Testis (tissue), 3 donors: ENCODE data around the gene H2BK1. TPM values are rescaled to one million over a fixed set of nuclear protein-coding genes. Genes with fewer than 3 reads are reported as not detected.
A peak's percentile ranks its signal among the peaks of the same experiment; 100 is the strongest.

Experiments used
- DNase-seq: peaks from one replicate; pipeline ENCODE4 v3.0.0-alpha.2; 2019
- H3K27ac ChIP-seq, 2 donors: fragments of 200-600 bp; sonication (generic); one replicate each; pipeline ENCODE4 v1.5.1; 2019
- H3K27me3 ChIP-seq: fragments of 200-600 bp; sonication (generic); one replicate; pipeline ENCODE4 v1.5.1; 2019
- H3K36me3 ChIP-seq: fragments of 200-600 bp; sonication (generic); one replicate; pipeline ENCODE4 v1.5.1; 2017; ENCODE audit warnings: low read depth; ENCODE audit errors: missing control alignments
- H3K4me1 ChIP-seq: fragments of 200-600 bp; sonication (generic); one replicate; pipeline ENCODE4 v1.5.1; 2019
- H3K4me3 ChIP-seq, 2 donors: fragments of 200-600 bp; sonication (generic); one replicate each; pipeline ENCODE4 v1.5.1; 2017 to 2019
- H3K9me3 ChIP-seq: fragments of 200-600 bp; sonication (generic); one replicate; pipeline ENCODE4 v1.5.1; 2017
- POLR2A ChIP-seq: fragments of 450-650 bp; IDR thresholded peaks from one replicate; pipeline ENCODE4 v1.6.1; 2017; ENCODE audit warnings: antibody characterized with exemption, mild to moderate bottlenecking, moderate library complexity
- WGBS, 2 donors: methylation state at CpG; one replicate each; pipeline ENCODE4 v1.1.5; 2018; 5-methylcytosine and 5-hydroxymethylcytosine counted together
- intact Hi-C: fragments of 100-400 bp; cut with DNase I; formaldehyde crosslinking; loops from one replicate; pipeline ENCODE4 v1.15.1; 2023; ENCODE audit warnings: low total_unique reads
- polyA plus RNA-seq: library from polyadenylated mRNA; stranded (reverse); fragments of 350-450 nt; fragmentation: Illumina TruSeq; extraction: RNeasy Lipid Tissue Mini Kit (QIAGEN cat#74804); gene quantifications from one replicate; pipeline ENCODE4 v1.2.3, GENCODE V29; 2014; ENCODE audit warnings: low read depth, low replicate concordance; ENCODE audit not compliant: insufficient read depth
- total RNA-seq, 2 donors: library from RNA; depleted of rRNA; stranded (reverse); fragments of >200 nt; gene quantifications; one replicate each; pipeline ENCODE4 v1.2.3, GENCODE V29; 2016
- TF ChIP-seq, protein P1 (sequence below), 3 experiments: fragments of 450-650 bp in 2 of 3; fragments of 200-600 bp in 1 of 3; sonication (generic) in 1 of 3; IDR thresholded peaks; one replicate each; pipeline ENCODE4 v1.5.1; 2016 to 2019; ENCODE audit warnings: antibody characterized with exemption in 3 of 3, mild to moderate bottlenecking in 2 of 3, moderate library complexity in 1 of 3

Gene H2BK1
- total and polyA plus RNA-seq, 3 donors from 2014 or later = not detected

GRCh38 chr7:151246102-151246850 lies 36.0 kb upstream of the H2BK1 start:
- intact Hi-C loops = no loop called here
- WGBS, 2 donors = 29 to 33% methylated on average over 12 to 13 of the region's 13 CpGs
- H3K27ac ChIP-seq = peak overlapping the region in 1 of 2 donors; percentile 89
- no peak for TF ChIP-seq POLR2A
- TF ChIP-seq, protein P1, sequence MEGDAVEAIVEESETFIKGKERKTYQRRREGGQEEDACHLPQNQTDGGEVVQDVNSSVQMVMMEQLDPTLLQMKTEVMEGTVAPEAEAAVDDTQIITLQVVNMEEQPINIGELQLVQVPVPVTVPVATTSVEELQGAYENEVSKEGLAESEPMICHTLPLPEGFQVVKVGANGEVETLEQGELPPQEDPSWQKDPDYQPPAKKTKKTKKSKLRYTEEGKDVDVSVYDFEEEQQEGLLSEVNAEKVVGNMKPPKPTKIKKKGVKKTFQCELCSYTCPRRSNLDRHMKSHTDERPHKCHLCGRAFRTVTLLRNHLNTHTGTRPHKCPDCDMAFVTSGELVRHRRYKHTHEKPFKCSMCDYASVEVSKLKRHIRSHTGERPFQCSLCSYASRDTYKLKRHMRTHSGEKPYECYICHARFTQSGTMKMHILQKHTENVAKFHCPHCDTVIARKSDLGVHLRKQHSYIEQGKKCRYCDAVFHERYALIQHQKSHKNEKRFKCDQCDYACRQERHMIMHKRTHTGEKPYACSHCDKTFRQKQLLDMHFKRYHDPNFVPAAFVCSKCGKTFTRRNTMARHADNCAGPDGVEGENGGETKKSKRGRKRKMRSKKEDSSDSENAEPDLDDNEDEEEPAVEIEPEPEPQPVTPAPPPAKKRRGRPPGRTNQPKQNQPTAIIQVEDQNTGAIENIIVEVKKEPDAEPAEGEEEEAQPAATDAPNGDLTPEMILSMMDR (IDR thresholded peaks at IDR 0.05) = no peak
- no peaks in the 10 kb centered on the region for H3K27me3 ChIP-seq
- H3K36me3 ChIP-seq = no peaks in the 10 kb centered on the region
- H3K4me3 ChIP-seq = peak overlapping the region; percentile 24 to 25
- peak; percentile 51 for DNase-seq
- H3K4me1 ChIP-seq = peaks cover 48% of the 10 kb centered on the region
- no peaks in the 10 kb centered on the region for H3K9me3 ChIP-seq

DNA sequence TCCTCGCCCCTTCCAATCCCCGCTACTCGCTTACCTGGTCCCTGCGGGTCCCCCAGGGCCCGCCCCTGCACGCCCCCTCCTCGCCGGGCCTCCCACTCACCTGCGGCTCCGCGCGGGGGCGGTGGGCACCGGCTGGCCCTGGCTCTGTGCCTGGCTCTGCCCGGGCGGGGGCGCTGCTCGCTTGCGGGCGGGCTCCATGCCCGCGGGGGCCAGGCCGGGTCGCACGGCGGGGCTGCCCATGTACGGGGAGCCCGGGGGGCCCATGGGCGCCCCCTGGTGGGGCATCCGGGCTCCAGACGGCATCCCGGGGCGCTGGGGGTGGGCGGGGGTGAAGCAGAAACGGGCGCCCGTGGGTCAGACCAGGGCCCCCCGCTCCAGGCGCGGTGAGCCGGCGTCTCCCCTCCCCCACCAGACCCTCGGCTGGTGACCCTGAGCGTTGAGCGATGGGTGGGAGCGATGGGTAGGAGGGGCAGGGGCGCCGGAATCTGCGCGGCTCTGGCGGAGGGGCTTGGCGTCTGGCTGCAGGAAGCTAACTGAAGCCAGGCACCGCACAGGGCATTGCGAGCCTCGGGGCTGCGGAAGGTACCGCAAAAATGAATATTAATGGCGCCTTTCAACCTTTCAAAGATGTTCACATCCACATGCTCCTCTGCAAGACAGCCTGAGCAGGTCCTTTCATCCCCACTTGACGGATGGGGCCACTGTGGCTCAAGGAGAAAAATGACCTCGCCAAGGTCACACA lies 35.2 kb upstream of the H2BK1 start:
- peak; percentile 45 for DNase-seq
- WGBS, 2 donors = 5 to 18% methylated on average over 5 to 49 of the region's 60 CpGs
- H3K27ac ChIP-seq = peak overlapping the region in 1 of 2 donors; percentile 36

GRCh38 chr7:151244841-151245346 lies 34.6 kb upstream of the H2BK1 start:
- TF ChIP-seq, protein P1 (IDR thresholded peaks at IDR 0.05) = no peak
- no peak for TF ChIP-seq POLR2A
- no peaks in the 10 kb centered on the region for H3K9me3 ChIP-seq
- peak overlapping the region; percentile 24 to 25 for H3K4me3 ChIP-seq
- no peak for DNase-seq
- H3K36me3 ChIP-seq = no peaks in the 10 kb centered on the region
- peaks cover 34% of the 10 kb centered on the region for H3K4me1 ChIP-seq
- WGBS, 2 donors = 13 to 21% methylated on average over 12 to 15 of the region's 15 CpGs
- peak overlapping the region in 1 of 2 donors; percentile 36 for H3K27ac ChIP-seq
- intact Hi-C loops = no loop called here
- no peaks in the 10 kb centered on the region for H3K27me3 ChIP-seq

More for the DNA sequence above, 35.2 kb upstream of the H2BK1 start:
- Histone ChIP-seq H3K36me3 (no peaks in the 10 kb centered on the region), H3K4me3 (peak overlapping the region; percentile 24 to 25), H3K4me1 (peaks cover 41% of the 10 kb centered on the region), H3K9me3 (no peaks in the 10 kb centered on the region), H3K27me3 (no peaks in the 10 kb centered on the region)
- TF ChIP-seq, protein P1 (IDR thresholded peaks at IDR 0.05) = peak; percentile 19 to 63 (median 37)
- TF ChIP-seq POLR2A = no peak
- intact Hi-C loops = no loop called here

DNA sequence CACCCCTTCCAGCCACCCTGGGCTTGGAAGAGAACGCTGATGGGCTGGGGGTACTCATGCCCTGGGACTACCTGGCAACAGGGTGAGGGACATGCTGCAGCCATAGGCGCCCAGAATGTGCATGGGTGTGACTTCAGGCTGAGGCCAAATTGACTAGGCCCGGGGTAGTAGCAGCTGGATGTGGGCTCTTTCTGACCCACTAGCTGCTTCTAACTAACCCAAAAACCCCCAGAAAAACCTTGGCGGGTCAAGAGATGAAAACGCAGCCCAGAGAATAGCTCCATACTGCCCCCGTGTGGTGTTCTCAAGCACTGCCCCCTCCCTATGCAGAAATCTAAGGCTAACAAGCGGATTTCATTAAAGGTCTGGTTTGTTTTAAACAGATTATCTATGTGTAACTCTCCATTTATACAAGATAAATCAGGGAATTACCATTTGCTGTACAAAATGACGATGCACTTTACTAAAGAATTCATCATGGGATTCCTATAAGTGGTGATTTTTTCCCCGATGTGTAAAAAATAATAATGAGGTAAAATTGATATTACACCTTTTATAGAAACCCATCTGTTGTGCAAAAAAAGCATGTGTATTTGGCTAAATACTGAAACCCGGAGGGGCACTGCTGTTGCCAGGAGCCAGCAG lies 34.0 kb upstream of the H2BK1 start:
- TF ChIP-seq, protein P1 (IDR thresholded peaks at IDR 0.05) = peak; percentile 72 to 90 (median 80)
- TF ChIP-seq POLR2A = no peak
- Histone ChIP-seq H3K4me1 (peaks cover 29% of the 10 kb centered on the region), H3K9me3 (no peaks in the 10 kb centered on the region), H3K36me3 (no peaks in the 10 kb centered on the region), H3K4me3 (no peak overlapping the region), H3K27ac (no peak overlapping the region), H3K27me3 (no peaks in the 10 kb centered on the region)
- WGBS, 2 donors = 29 to 30% methylated on average over 10 of the region's 10 CpGs
- DNase-seq = peak; percentile 68
- intact Hi-C loops = no loop called here
